Dermis microvascular lymphatic vessel endothelial cell (primary cell): ENCODE data around the gene RARB. TPM values are rescaled to one million over a fixed set of nuclear protein-coding genes. Genes with fewer than 3 reads are reported as not detected.

Source experiments
- DNase-seq, 2 donors: peaks; one replicate each; pipeline versions ENCODE4 v3.0.0 to v3.0.0-alpha.2; 2010; ENCODE audit warnings: low read depth in 2 of 2
- total RNA-seq: library from RNA; depleted of rRNA; stranded (reverse); fragments of >200 nt; gene quantifications from 2 replicates; pipeline ENCODE4 v1.2.1, GENCODE V29; 2014

The RARB gene
- total RNA-seq, 1 donor from 2014 or later = 0.26 TPM

- no peak for DNase-seq
Observed at GRCh38 chr3:25507811-25508210, 79.7 kb downstream of the RARB start.

GRCh38 chr3:25508433-25508832, 80.4 kb downstream of the RARB start:
- DNase-seq = no peak

- DNase-seq = peak in 1 of 2 donors; percentile 31
Observed at GRCh38 chr3:25508901-25509300, 80.8 kb downstream of the RARB start.

GRCh38 chr3:25510797-25511196, 82.7 kb downstream of the RARB start:
- DNase-seq = no peak

GRCh38 chr3:25511972-25512721, 84.1 kb downstream of the RARB start:
- no peak for DNase-seq

GRCh38 chr3:25513642-25514266, 85.7 kb downstream of the RARB start:
- no peak for DNase-seq

GRCh38 chr3:25515171-25515570, 87.1 kb downstream of the RARB start:
- no peak for DNase-seq

- DNase-seq = no peak
Observed at GRCh38 chr3:25520926-25521559, 93.0 kb downstream of the RARB start.

GRCh38 chr3:25527336-25527735, 99.3 kb downstream of the RARB start:
- no peak for DNase-seq

- no peak for DNase-seq
Observed at GRCh38 chr3:25527801-25528200, 99.7 kb downstream of the RARB start.

GRCh38 chr3:25531971-25532370, 103.9 kb downstream of the RARB start:
- no peak for DNase-seq

- no peak for DNase-seq
Observed at GRCh38 chr3:25532431-25533162, 104.5 kb downstream of the RARB start.

- no peak for DNase-seq
Observed at GRCh38 chr3:25533399-25533798, 105.3 kb downstream of the RARB start.

- DNase-seq = no peak
Observed at GRCh38 chr3:25534007-25534406, 105.9 kb downstream of the RARB start.

GRCh38 chr3:25536521-25537391, 108.7 kb downstream of the RARB start:
- DNase-seq = no peak

- DNase-seq = no peak
Observed at GRCh38 chr3:25537516-25537915, 109.5 kb downstream of the RARB start.

GRCh38 chr3:25540273-25540672, 112.2 kb downstream of the RARB start:
- no peak for DNase-seq

- DNase-seq = no peak
Observed at GRCh38 chr3:25542492-25543039, 114.5 kb downstream of the RARB start.

GRCh38 chr3:25547103-25547502, 119.0 kb downstream of the RARB start:
- DNase-seq = no peak

- DNase-seq = no peak
Observed at GRCh38 chr3:25547943-25548674, 120.0 kb downstream of the RARB start.
